Caco-2 (cell line): ENCODE measurements around the gene SPATA24. TPM values are rescaled to one million over a fixed set of nuclear protein-coding genes. Genes with fewer than 3 reads are reported as not detected.

Experiments used
- BruUV-seq: library from RNA; stranded (reverse); fragments of 400-500 nt; replicated peaks from 2 replicates; lab custom pipeline; 2021; lab: Mats Ljungman, UMichigan
- CTCF ChIA-PET: fragments of 300-600 bp; sonication (Branson Sonifier 250); formaldehyde crosslinking; loops from one replicate; lab custom pipeline; 2022; ENCODE audit warnings: antibody characterized with exemption; lab: Charles Lee
- POLR2A ChIA-PET: fragments of 300-600 bp; sonication (Branson Sonifier 250); formaldehyde crosslinking; loops from one replicate; lab custom pipeline; 2022; ENCODE audit warnings: antibody characterized with exemption; lab: Charles Lee
- DNase-seq, 2 experiments: peaks; one replicate each; pipeline versions ENCODE4 v3.0.0 to v3.0.0-alpha.2; 2020 to 2022
- H3K27me3 ChIP-seq: replicated peaks from 2 replicates; pipeline ENCODE4 v1.6.0; 2011; ENCODE audit warnings: low read length; ENCODE audit not compliant: control insufficient read depth, insufficient read depth
- H3K36me3 ChIP-seq: 2 replicates; pipeline ENCODE4 v1.5.1; 2011; ENCODE audit warnings: low read length; ENCODE audit not compliant: control insufficient read depth, insufficient read depth
- H3K4me1 ChIP-seq: fragments of 250-450 bp; sonication (Bioruptor Pico); 2 replicates; pipeline ENCODE4 v1.5.1; 2020; ENCODE audit warnings: mild to moderate bottlenecking
- H3K4me3 ChIP-seq: 2 replicates; pipeline ENCODE4 v1.5.1; 2011; ENCODE audit warnings: low read depth, mild to moderate bottlenecking, control low read depth, low read length
- H3K9me3 ChIP-seq: fragments of 250-450 bp; sonication (Bioruptor Pico); 2 replicates; pipeline ENCODE4 v1.5.1; 2020; ENCODE audit warnings: mild to moderate bottlenecking, moderate library complexity
- H3K27ac Mint-ChIP-seq: one replicate; pipeline ENCODE4 v1.8.0; 2022; ENCODE audit warnings: mixed read lengths; ENCODE audit not compliant: unreplicated experiment
- H3K27me3 Mint-ChIP-seq: one replicate; pipeline ENCODE4 v1.8.0; 2022; ENCODE audit warnings: mixed read lengths; ENCODE audit not compliant: insufficient read depth, unreplicated experiment
- H3K36me3 Mint-ChIP-seq: one replicate; pipeline ENCODE4 v1.8.0; 2022; ENCODE audit warnings: mild to moderate bottlenecking, mixed read lengths; ENCODE audit not compliant: insufficient read depth, unreplicated experiment
- H3K4me1 Mint-ChIP-seq: one replicate; pipeline ENCODE4 v1.8.0; 2022; ENCODE audit warnings: low read depth, mixed read lengths; ENCODE audit not compliant: unreplicated experiment
- H3K4me3 Mint-ChIP-seq: one replicate; pipeline ENCODE4 v1.8.0; 2022; ENCODE audit warnings: mild to moderate bottlenecking, moderate library complexity, mixed read lengths; ENCODE audit not compliant: unreplicated experiment
- H3K9me3 Mint-ChIP-seq: one replicate; pipeline ENCODE4 v1.8.0; 2022; ENCODE audit warnings: mixed read lengths; ENCODE audit not compliant: unreplicated experiment
- CTCF ChIP-seq, 2 experiments: fragments of 200-600 bp in 1 of 2; IDR thresholded peaks; 1 replicate in 1 of 2; 2 replicates in 1 of 2; pipeline versions ENCODE4 v1.5.1 to v1.8.0; 2011 to 2022; ENCODE audit warnings: antibody characterized with exemption in 1 of 2, control low read depth in 1 of 2, inconsistent platforms in 1 of 2, low read depth in 1 of 2, low read length in 1 of 2, mild to moderate bottlenecking in 1 of 2, moderate library complexity in 1 of 2; ENCODE audit not compliant: insufficient read depth in 1 of 2, severe bottlenecking in 1 of 2, unreplicated experiment in 1 of 2
- intact Hi-C: fragments of 100-400 bp; cut with micrococcal nuclease; formaldehyde crosslinking; loops from one replicate; pipeline ENCODE4 v1.10.0; 2022; ENCODE audit not compliant: unreplicated experiment
- total RNA-seq: library from RNA; stranded (reverse); gene quantifications from 2 replicates; pipeline ENCODE4 v1.2.3, GENCODE V29; 2022

The SPATA24 gene
- total RNA-seq, 1 experiment from 2014 or later, result 10.1 TPM

DNA sequence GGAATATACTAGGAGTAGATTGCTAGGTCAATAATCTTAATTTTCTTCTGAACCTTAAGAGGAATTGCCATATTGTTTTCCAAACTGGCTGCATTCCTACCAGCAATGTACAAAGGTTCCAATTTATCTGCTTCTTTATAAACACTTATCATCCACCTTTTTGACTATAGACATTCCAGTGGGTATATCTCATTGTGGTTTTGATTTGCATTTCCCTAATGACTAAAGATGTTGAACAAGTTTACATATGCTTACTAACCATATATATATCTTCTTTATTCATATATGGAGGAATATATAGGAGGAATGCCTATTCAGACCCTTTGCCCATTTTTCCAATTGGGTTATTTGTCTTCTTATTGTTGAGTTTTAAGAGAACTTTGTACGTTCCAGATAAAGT, 27.8 kb upstream of the SPATA24 start:
- Histone ChIP-seq H3K4me1 (peaks cover 15% of the 10 kb centered on the region), H3K4me3 (no peak overlapping the region), H3K9me3 (no peaks in the 10 kb centered on the region), H3K36me3 (no peaks in the 10 kb centered on the region), H3K27me3 (no peaks in the 10 kb centered on the region)
- POLR2A ChIA-PET, result no interaction called here
- H3K27me3 Mint-ChIP-seq, result no peaks in the 10 kb centered on the region
- no peaks in the 10 kb centered on the region for H3K9me3 Mint-ChIP-seq
- no peak for TF ChIP-seq CTCF (IDR thresholded peaks at IDR 0.05; ENCODE audit: insufficient read depth in 1 of 2, low read depth in 1 of 2, low read length in 1 of 2, severe bottlenecking in 1 of 2, unreplicated experiment in 1 of 2)
- peaks cover 6% of the 10 kb centered on the region for H3K4me1 Mint-ChIP-seq
- no peak for DNase-seq
- H3K27ac Mint-ChIP-seq, result no peak overlapping the region
- no TSS peak for BruUV-seq
- CTCF ChIA-PET, result no interaction called here
- no peak overlapping the region for H3K4me3 Mint-ChIP-seq
- no peaks in the 10 kb centered on the region for H3K36me3 Mint-ChIP-seq
- intact Hi-C loops, result no loop called here

DNA sequence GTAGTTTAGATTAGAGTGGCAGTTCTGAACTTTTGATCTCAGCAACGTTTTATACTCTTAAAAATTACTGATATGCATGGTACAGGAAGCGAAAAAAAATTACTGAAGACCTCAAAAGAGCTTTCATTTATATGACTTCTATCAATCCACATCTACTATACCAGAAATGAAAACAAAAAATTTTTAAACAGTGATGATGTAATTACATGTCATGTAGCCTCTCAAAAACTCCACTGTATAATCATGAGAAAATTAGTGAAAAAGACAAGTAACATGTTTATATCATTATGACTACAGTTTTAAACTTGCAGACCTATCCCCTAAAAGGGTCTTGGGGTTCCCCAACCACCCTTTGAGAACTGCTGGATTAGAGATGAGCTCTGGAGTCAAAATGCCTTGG, 26.1 kb upstream of the SPATA24 start:
- intact Hi-C loops, result no loop called here
- H3K36me3 ChIP-seq, result no peaks in the 10 kb centered on the region
- ChIA-PET CTCF (no interaction called here), POLR2A (interaction anchor here (1.2 kb wide), 1 partner anchor 9 kb away, joined by 8 read pairs; the partner anchor contains the start of gene DNAJC18)
- TF ChIP-seq CTCF (IDR thresholded peaks at IDR 0.05; ENCODE audit: insufficient read depth in 1 of 2, low read depth in 1 of 2, low read length in 1 of 2, severe bottlenecking in 1 of 2, unreplicated experiment in 1 of 2), result no peak
- no peak for DNase-seq
- peaks cover 14% of the 10 kb centered on the region for H3K4me1 ChIP-seq
- Mint-ChIP-seq H3K4me1 (peaks cover 6% of the 10 kb centered on the region), H3K9me3 (no peaks in the 10 kb centered on the region), H3K27me3 (no peaks in the 10 kb centered on the region), H3K27ac (no peak overlapping the region), H3K36me3 (no peaks in the 10 kb centered on the region), H3K4me3 (no peak overlapping the region)
- no peak overlapping the region for H3K4me3 ChIP-seq
- H3K27me3 ChIP-seq, result no peaks in the 10 kb centered on the region
- no TSS peak for BruUV-seq
- no peaks in the 10 kb centered on the region for H3K9me3 ChIP-seq

GRCh38 chr5:139426203-139426885, 22.5 kb upstream of the SPATA24 start:
- Histone ChIP-seq H3K4me1 (peaks cover 3% of the 10 kb centered on the region), H3K36me3 (no peaks in the 10 kb centered on the region), H3K27me3 (no peaks in the 10 kb centered on the region), H3K4me3 (no peak overlapping the region), H3K9me3 (no peaks in the 10 kb centered on the region)
- Mint-ChIP-seq H3K9me3 (no peaks in the 10 kb centered on the region), H3K4me1 (peaks cover 9% of the 10 kb centered on the region), H3K27ac (no peak overlapping the region), H3K4me3 (no peak overlapping the region), H3K36me3 (peaks cover 8% of the 10 kb centered on the region), H3K27me3 (no peaks in the 10 kb centered on the region)
- ChIA-PET CTCF (no interaction called here), POLR2A (no interaction called here)
- no peak for DNase-seq
- no TSS peak for BruUV-seq
- TF ChIP-seq CTCF (IDR thresholded peaks at IDR 0.05; ENCODE audit: insufficient read depth in 1 of 2, low read depth in 1 of 2, low read length in 1 of 2, severe bottlenecking in 1 of 2, unreplicated experiment in 1 of 2), result no peak
- intact Hi-C loops, result no loop called here
